BE2C (cell line): ENCODE measurements around the gene NCBP3.

Source experiments
- DNase-seq: peaks from one replicate; pipeline ENCODE4 v3.0.0-alpha.2; 2020
- H3K27me3 ChIP-seq: fragments of 250-450 bp; sonication (Bioruptor Pico); 2 replicates; pipeline ENCODE4 v1.5.1; 2020; ENCODE audit warnings: mild to moderate bottlenecking
- H3K36me3 ChIP-seq: fragments of 250-450 bp; sonication (Bioruptor Pico); 2 replicates; pipeline ENCODE4 v1.5.1; 2020; ENCODE audit warnings: mild to moderate bottlenecking
- H3K4me1 ChIP-seq: fragments of 250-450 bp; sonication (Bioruptor Pico); 2 replicates; pipeline ENCODE4 v1.5.1; 2020
- H3K4me3 ChIP-seq: 2 replicates; pipeline ENCODE4 v1.5.1; 2011; ENCODE audit warnings: low read depth, low read length
- H3K9me3 ChIP-seq: fragments of 250-450 bp; sonication (Bioruptor Pico); 2 replicates; pipeline ENCODE4 v1.5.1; 2020
- CTCF ChIP-seq: IDR thresholded peaks from 2 replicates; pipeline ENCODE4 v1.5.1; 2012; ENCODE audit warnings: mild to moderate bottlenecking, low read depth, low read length

The NCBP3 gene

GRCh38 chr17:3889325-3890012 lies 43.4 kb upstream of the NCBP3 start:
- TF ChIP-seq CTCF: no peak
- peaks cover 20% of the 10 kb centered on the region for H3K4me1 ChIP-seq
- H3K36me3 ChIP-seq: peaks cover 10% of the 10 kb centered on the region
- H3K27me3 ChIP-seq: no peaks in the 10 kb centered on the region
- H3K9me3 ChIP-seq: no peaks in the 10 kb centered on the region
- DNase-seq: no peak
- H3K4me3 ChIP-seq: peak overlapping the region; percentile 28

- H3K4me1 ChIP-seq: peaks cover 20% of the 10 kb centered on the region
- H3K27me3 ChIP-seq: no peaks in the 10 kb centered on the region
- TF ChIP-seq CTCF: no peak
- no peaks in the 10 kb centered on the region for H3K9me3 ChIP-seq
- peak; percentile 81 for DNase-seq
- peaks cover 18% of the 10 kb centered on the region for H3K36me3 ChIP-seq
- H3K4me3 ChIP-seq: no peak overlapping the region; the same call in 1 of the 2 replicates
Observed at GRCh38 chr17:3888343-3889171, 42.5 kb upstream of the NCBP3 start.

- no peak for TF ChIP-seq CTCF
- H3K4me1 ChIP-seq: peaks cover 20% of the 10 kb centered on the region
- no peaks in the 10 kb centered on the region for H3K9me3 ChIP-seq
- DNase-seq: no peak
- peaks cover 23% of the 10 kb centered on the region for H3K36me3 ChIP-seq
- no peaks in the 10 kb centered on the region for H3K27me3 ChIP-seq
- no peak overlapping the region; the same call in 1 of the 2 replicates for H3K4me3 ChIP-seq
Observed at GRCh38 chr17:3887804-3888203, 41.8 kb upstream of the NCBP3 start.

GRCh38 chr17:3887394-3887793 lies 41.3 kb upstream of the NCBP3 start:
- no peak for DNase-seq
- peaks cover 20% of the 10 kb centered on the region for H3K4me1 ChIP-seq
- peaks cover 24% of the 10 kb centered on the region for H3K36me3 ChIP-seq
- TF ChIP-seq CTCF: no peak
- H3K9me3 ChIP-seq: no peaks in the 10 kb centered on the region
- no peaks in the 10 kb centered on the region for H3K27me3 ChIP-seq
- no peak overlapping the region for H3K4me3 ChIP-seq

- H3K4me3 ChIP-seq: no peak overlapping the region
- peaks cover 20% of the 10 kb centered on the region for H3K4me1 ChIP-seq
- peaks cover 30% of the 10 kb centered on the region for H3K36me3 ChIP-seq
- no peak for DNase-seq
- H3K27me3 ChIP-seq: no peaks in the 10 kb centered on the region
- no peaks in the 10 kb centered on the region for H3K9me3 ChIP-seq
- TF ChIP-seq CTCF: no peak
Observed at GRCh38 chr17:3886776-3887175, 40.7 kb upstream of the NCBP3 start.

- Histone ChIP-seq H3K36me3 (peaks cover 34% of the 10 kb centered on the region), H3K4me1 (peaks cover 20% of the 10 kb centered on the region), H3K27me3 (no peaks in the 10 kb centered on the region), H3K4me3 (no peak overlapping the region), H3K9me3 (no peaks in the 10 kb centered on the region)
- no peak for TF ChIP-seq CTCF
- DNase-seq: no peak
Observed at GRCh38 chr17:3885970-3886369, 39.9 kb upstream of the NCBP3 start.
